ENCODE data around the gene HOTAIR.

- TF ChIP-seq, protein P1, sequence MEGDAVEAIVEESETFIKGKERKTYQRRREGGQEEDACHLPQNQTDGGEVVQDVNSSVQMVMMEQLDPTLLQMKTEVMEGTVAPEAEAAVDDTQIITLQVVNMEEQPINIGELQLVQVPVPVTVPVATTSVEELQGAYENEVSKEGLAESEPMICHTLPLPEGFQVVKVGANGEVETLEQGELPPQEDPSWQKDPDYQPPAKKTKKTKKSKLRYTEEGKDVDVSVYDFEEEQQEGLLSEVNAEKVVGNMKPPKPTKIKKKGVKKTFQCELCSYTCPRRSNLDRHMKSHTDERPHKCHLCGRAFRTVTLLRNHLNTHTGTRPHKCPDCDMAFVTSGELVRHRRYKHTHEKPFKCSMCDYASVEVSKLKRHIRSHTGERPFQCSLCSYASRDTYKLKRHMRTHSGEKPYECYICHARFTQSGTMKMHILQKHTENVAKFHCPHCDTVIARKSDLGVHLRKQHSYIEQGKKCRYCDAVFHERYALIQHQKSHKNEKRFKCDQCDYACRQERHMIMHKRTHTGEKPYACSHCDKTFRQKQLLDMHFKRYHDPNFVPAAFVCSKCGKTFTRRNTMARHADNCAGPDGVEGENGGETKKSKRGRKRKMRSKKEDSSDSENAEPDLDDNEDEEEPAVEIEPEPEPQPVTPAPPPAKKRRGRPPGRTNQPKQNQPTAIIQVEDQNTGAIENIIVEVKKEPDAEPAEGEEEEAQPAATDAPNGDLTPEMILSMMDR (IDR thresholded peaks at IDR 0.05), result no peak
- TF ChIP-seq POLR2A (IDR thresholded peaks at IDR 0.05), result no peak
Measured at GRCh38 chr12:54010972-54011664, 36.4 kb upstream of the HOTAIR start.
